SU-DHL-6 (cell line): ENCODE data around the gene MRPL14.

Experiments used
- H2AFZ ChIP-seq: fragments of 200-600 bp; sonication (generic); 2 replicates; pipeline ENCODE4 v1.6.1; 2014; ENCODE audit warnings: low read depth, mild to moderate bottlenecking, moderate library complexity, mixed read lengths, antibody characterized with exemption, low read length; ENCODE audit not compliant: severe bottlenecking
- H3F3A ChIP-seq: fragments of 200-600 bp; shearing (Covaris generic); 2 replicates; pipeline ENCODE4 v1.6.0; 2016; ENCODE audit warnings: antibody characterized with exemption, mild to moderate bottlenecking; ENCODE audit not compliant: insufficient read depth
- H3K27ac ChIP-seq: fragments of 200-600 bp; sonication (generic); 2 replicates; pipeline ENCODE4 v1.5.1; 2016; ENCODE audit warnings: low read depth, mild to moderate bottlenecking, low read length, moderate library complexity, mixed read lengths
- H3K27me3 ChIP-seq: fragments of 200-600 bp; sonication (generic), shearing (Covaris generic); 2 replicates; pipeline ENCODE4 v1.6.0; 2014; ENCODE audit warnings: mild to moderate bottlenecking, low read length
- H3K36me3 ChIP-seq: fragments of 200-600 bp; sonication (generic); 2 replicates; pipeline ENCODE4 v1.6.1; 2014; ENCODE audit warnings: mild to moderate bottlenecking, low read length, mixed read lengths
- H3K4me2 ChIP-seq: fragments of 300-600, 200-600 bp; shearing (Covaris generic), sonication (generic); 2 replicates; pipeline ENCODE4 v1.6.0; 2014; ENCODE audit warnings: low read length, low read depth, mild to moderate bottlenecking; ENCODE audit not compliant: poor library complexity, severe bottlenecking
- H3K4me3 ChIP-seq: fragments of 200-600 bp; sonication (generic); 2 replicates; pipeline ENCODE4 v1.5.1; 2014; ENCODE audit warnings: antibody characterized with exemption, low read length, mild to moderate bottlenecking, mixed read lengths; ENCODE audit not compliant: insufficient read depth, poor library complexity, severe bottlenecking
- H3K79me2 ChIP-seq: fragments of 200-600 bp; sonication (generic); 2 replicates; pipeline ENCODE4 v1.6.1; 2014; ENCODE audit warnings: mild to moderate bottlenecking, low read length, moderate library complexity; ENCODE audit not compliant: insufficient read depth
- H3K9ac ChIP-seq: fragments of 200-600 bp; sonication (generic); 2 replicates; pipeline ENCODE4 v1.7.0; 2014; ENCODE audit warnings: mild to moderate bottlenecking, low read length
- H3K9me2 ChIP-seq: fragments of 200-600 bp; sonication (generic); replicated peaks from 2 replicates; pipeline ENCODE4 v1.6.1; 2014; ENCODE audit warnings: low read length; ENCODE audit not compliant: insufficient read depth
- H3K9me3 ChIP-seq: fragments of 200-600 bp; sonication (generic); 2 replicates; pipeline ENCODE4 v1.6.1; 2014; ENCODE audit warnings: low read length, mixed read lengths; ENCODE audit not compliant: insufficient read depth
- H4K20me1 ChIP-seq: fragments of 200-600 bp; sonication (generic); 2 replicates; pipeline ENCODE4 v1.6.1; 2014; ENCODE audit warnings: low read depth, mild to moderate bottlenecking, antibody characterized with exemption, low read length, moderate library complexity, mixed read lengths
- CTCF ChIP-seq: fragments of 200-600 bp; sonication (generic); IDR thresholded peaks from one replicate; pipeline ENCODE4 v1.5.1; 2017; ENCODE audit warnings: antibody characterized with exemption, mild to moderate bottlenecking, low read length, moderate library complexity; ENCODE audit not compliant: insufficient read depth, poor library complexity, severe bottlenecking
- EZH2phosphoT487 ChIP-seq: fragments of 200-600 bp; sonication (generic), shearing (Covaris generic); conservative IDR thresholded peaks from 2 replicates; pipeline ENCODE4 v1.6.1; 2018; ENCODE audit warnings: mild to moderate bottlenecking, antibody characterized with exemption, low read length, moderate library complexity, mixed read lengths

The MRPL14 gene

GRCh38 chr6:44156494-44157151 lies 29.4 kb upstream of the MRPL14 start:
- H4K20me1 ChIP-seq, result no peaks in the 10 kb centered on the region
- no peaks in the 10 kb centered on the region for H3K36me3 ChIP-seq
- H3K9me3 ChIP-seq, result no peaks in the 10 kb centered on the region
- TF ChIP-seq EZH2phosphoT487 (no peak), CTCF (no peak)
- H2AFZ ChIP-seq, result no peak overlapping the region
- no peaks in the 10 kb centered on the region for H3K79me2 ChIP-seq
- no peaks in the 10 kb centered on the region for H3K27me3 ChIP-seq
- no peak overlapping the region for H3K9ac ChIP-seq
- no peak overlapping the region for H3K27ac ChIP-seq
- H3K4me2 ChIP-seq, result no peak overlapping the region
- H3F3A ChIP-seq, result no peaks in the 10 kb centered on the region
- no peaks in the 10 kb centered on the region for H3K9me2 ChIP-seq
- H3K4me3 ChIP-seq, result no peak overlapping the region

DNA sequence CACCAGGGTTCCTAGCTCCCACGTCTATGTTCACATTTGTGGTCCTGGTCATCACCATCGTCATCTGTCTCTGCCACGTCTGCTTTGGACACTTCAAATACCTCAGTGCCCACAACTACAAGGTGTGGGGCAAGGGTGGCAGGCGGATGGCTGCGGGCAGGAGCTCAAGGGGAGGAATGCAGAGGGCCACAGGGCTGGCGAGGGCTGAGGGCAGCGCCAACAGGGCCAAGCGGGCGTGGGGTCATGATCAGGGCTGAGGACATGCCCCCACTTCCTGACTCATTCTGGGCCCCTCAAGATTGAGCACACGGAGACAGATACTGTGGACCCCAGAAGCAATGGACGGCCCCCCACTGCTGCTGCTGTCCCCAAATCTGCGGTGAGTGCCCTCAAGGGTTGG lies 26.8 kb upstream of the MRPL14 start:
- H3F3A ChIP-seq, result no peaks in the 10 kb centered on the region

DNA sequence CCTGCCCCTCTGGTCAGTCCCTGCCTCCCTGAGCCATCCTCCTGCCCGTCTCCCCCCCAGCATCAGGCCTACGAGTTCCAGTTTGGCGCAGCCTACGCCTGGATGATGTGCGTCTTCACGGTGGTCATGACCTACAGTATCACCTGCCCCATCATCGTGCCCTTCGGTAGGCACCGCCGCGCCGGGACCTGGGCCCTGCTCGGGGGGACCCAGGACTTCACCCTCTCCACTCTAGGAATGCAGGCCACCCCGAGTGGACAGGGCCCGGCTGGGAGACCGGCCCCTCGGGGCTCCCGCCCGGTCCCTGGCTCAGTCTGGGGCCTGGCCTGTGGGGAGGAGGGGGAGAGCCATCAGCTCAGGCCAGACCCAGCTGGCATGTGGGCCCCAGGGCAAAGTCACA lies 25.3 kb upstream of the MRPL14 start:
- no peak overlapping the region for H3K9ac ChIP-seq
- no peak overlapping the region for H3K27ac ChIP-seq
- H3K27me3 ChIP-seq, result no peaks in the 10 kb centered on the region
- H4K20me1 ChIP-seq, result no peaks in the 10 kb centered on the region
- H3F3A ChIP-seq, result no peaks in the 10 kb centered on the region
- H3K36me3 ChIP-seq, result no peaks in the 10 kb centered on the region
- no peaks in the 10 kb centered on the region for H3K79me2 ChIP-seq
- H3K4me3 ChIP-seq, result no peak overlapping the region
- no peaks in the 10 kb centered on the region for H3K9me2 ChIP-seq
- TF ChIP-seq EZH2phosphoT487 (no peak), CTCF (no peak)
- no peak overlapping the region for H2AFZ ChIP-seq
- H3K4me2 ChIP-seq, result no peak overlapping the region
- H3K9me3 ChIP-seq, result no peaks in the 10 kb centered on the region

More for the DNA sequence above, 26.8 kb upstream of the MRPL14 start:
- Histone ChIP-seq H3K9ac (no peak overlapping the region), H3K9me3 (no peaks in the 10 kb centered on the region), H3K4me3 (no peak overlapping the region), H3K9me2 (no peaks in the 10 kb centered on the region), H3K27ac (no peak overlapping the region), H2AFZ (no peak overlapping the region), H3K4me2 (no peak overlapping the region), H4K20me1 (no peaks in the 10 kb centered on the region), H3K27me3 (no peaks in the 10 kb centered on the region), H3K36me3 (no peaks in the 10 kb centered on the region), H3K79me2 (no peaks in the 10 kb centered on the region)
- TF ChIP-seq CTCF, result no peak
- TF ChIP-seq EZH2phosphoT487, result no peak
